ENCODE measurements around the gene TNS2.

GRCh38 chr12:53101931-53102781, 52.3 kb downstream of the TNS2 start:
- TF ChIP-seq EZH2 (IDR thresholded peaks at IDR 0.05; ENCODE audit: borderline replicate concordance, low read depth, low read length, severe bottlenecking) = no peak
- no peak for TF ChIP-seq CTCF (IDR thresholded peaks at IDR 0.05; ENCODE audit: borderline replicate concordance, extremely low read depth, low read length, poor library complexity, severe bottlenecking)

All from DND-41 (cell line).